GM12875 (cell line): Measurements from ENCODE around the gene IQCN.

Source experiments
- H3K4me3 ChIP-seq: one replicate; pipeline ENCODE4 v1.5.1; 2011; ENCODE audit warnings: low read depth, low read length, control low read depth
- TF ChIP-seq, protein P1 (sequence below): IDR thresholded peaks from 2 replicates; pipeline ENCODE4 v1.5.1; 2011; ENCODE audit warnings: low read depth, mild to moderate bottlenecking, control low read depth, inconsistent platforms, low read length, moderate library complexity, borderline replicate concordance; ENCODE audit not compliant: insufficient read depth

The IQCN gene

GRCh38 chr19:18309525-18310064, 35.3 kb upstream of the IQCN start:
- H3K4me3 ChIP-seq = no peak overlapping the region
- TF ChIP-seq, protein P1, sequence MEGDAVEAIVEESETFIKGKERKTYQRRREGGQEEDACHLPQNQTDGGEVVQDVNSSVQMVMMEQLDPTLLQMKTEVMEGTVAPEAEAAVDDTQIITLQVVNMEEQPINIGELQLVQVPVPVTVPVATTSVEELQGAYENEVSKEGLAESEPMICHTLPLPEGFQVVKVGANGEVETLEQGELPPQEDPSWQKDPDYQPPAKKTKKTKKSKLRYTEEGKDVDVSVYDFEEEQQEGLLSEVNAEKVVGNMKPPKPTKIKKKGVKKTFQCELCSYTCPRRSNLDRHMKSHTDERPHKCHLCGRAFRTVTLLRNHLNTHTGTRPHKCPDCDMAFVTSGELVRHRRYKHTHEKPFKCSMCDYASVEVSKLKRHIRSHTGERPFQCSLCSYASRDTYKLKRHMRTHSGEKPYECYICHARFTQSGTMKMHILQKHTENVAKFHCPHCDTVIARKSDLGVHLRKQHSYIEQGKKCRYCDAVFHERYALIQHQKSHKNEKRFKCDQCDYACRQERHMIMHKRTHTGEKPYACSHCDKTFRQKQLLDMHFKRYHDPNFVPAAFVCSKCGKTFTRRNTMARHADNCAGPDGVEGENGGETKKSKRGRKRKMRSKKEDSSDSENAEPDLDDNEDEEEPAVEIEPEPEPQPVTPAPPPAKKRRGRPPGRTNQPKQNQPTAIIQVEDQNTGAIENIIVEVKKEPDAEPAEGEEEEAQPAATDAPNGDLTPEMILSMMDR = no peak

DNA sequence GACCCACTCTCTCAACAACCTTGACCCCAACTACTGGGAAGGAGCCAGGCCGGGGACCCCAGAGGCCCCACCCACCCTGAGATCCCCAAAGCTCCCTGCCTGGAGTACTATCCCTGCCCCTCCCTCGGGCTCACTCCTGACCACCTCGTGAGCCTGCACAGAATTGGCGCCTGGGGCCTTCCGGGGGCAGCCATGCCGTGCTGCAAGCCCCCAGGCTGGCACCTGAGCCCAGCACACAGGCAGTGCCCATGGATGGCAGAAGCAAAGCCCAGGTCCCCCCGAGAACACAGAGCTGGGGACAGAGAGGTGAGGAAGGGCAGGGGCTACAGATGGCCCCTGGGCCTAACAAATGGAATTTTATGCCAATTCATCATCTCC, 34.7 kb upstream of the IQCN start:
- TF ChIP-seq, protein P1 = no peak
- no peak overlapping the region for H3K4me3 ChIP-seq

GRCh38 chr19:18308051-18308947, 34.0 kb upstream of the IQCN start:
- no peak overlapping the region for H3K4me3 ChIP-seq
- TF ChIP-seq, protein P1 = no peak

GRCh38 chr19:18307271-18307681, 33.0 kb upstream of the IQCN start:
- TF ChIP-seq, protein P1 = no peak
- no peak overlapping the region for H3K4me3 ChIP-seq

GRCh38 chr19:18306888-18307260, 32.6 kb upstream of the IQCN start:
- TF ChIP-seq, protein P1 = no peak
- H3K4me3 ChIP-seq = no peak overlapping the region

- TF ChIP-seq, protein P1 = no peak
- no peak overlapping the region for H3K4me3 ChIP-seq
These were observed 32.1 kb upstream of the IQCN start for GRCh38 chr19:18306209-18306887.
